Tibial nerve (tissue), 3 donors: ENCODE data around the gene NOS1AP.

Experiments used
- CTCF ChIP-seq, 5 experiments: fragments of 200-600 bp in 3 of 5; fragments of 450-650 bp in 2 of 5; sonication (generic) in 3 of 5; IDR thresholded peaks; one replicate each; pipeline ENCODE4 v1.5.1; 2016 to 2019; ENCODE audit warnings: antibody characterized with exemption in 5 of 5, mild to moderate bottlenecking in 3 of 5, moderate library complexity in 2 of 5
- POLR2A ChIP-seq, 2 donors: fragments of 450-650 bp; IDR thresholded peaks; one replicate each; pipeline ENCODE4 v1.6.1; 2017; ENCODE audit warnings: antibody characterized with exemption in 2 of 2, mild to moderate bottlenecking in 2 of 2, moderate library complexity in 2 of 2

GRCh38 chr1:162373541-162374260 is 304.2 kb downstream of the NOS1AP start:
- TF ChIP-seq POLR2A (IDR thresholded peaks at IDR 0.05) (no peak), CTCF (IDR thresholded peaks at IDR 0.05) (no peak)
